Common myeloid progenitor, CD34-positive (primary cell): Measurements from ENCODE around the gene DSG1.

ENCODE experiments used
- CTCF ChIA-PET: fragments of 350-600 bp; sonication (Branson Sonifier 250); formaldehyde crosslinking; loops from one replicate; lab custom pipeline; 2021; ENCODE audit warnings: antibody characterized with exemption; lab: Charles Lee
- POLR2A ChIA-PET: fragments of 350-600 bp; sonication (Branson Sonifier 250); formaldehyde crosslinking; loops from one replicate; lab custom pipeline; 2021; ENCODE audit warnings: antibody characterized with exemption; lab: Charles Lee
- DNase-seq, 3 donors: peaks; one replicate each; pipeline versions ENCODE4 v3.0.0 to v3.0.0-alpha.2; 2013
- H3K27ac ChIP-seq, 2 experiments: 1 replicate in 1 of 2; 2 replicates in 1 of 2; pipeline ENCODE4 v1.7.0; 2013; ENCODE audit warnings: inconsistent platforms in 2 of 2, low read length in 2 of 2, mild to moderate bottlenecking in 2 of 2, low read depth in 1 of 2, moderate library complexity in 1 of 2; ENCODE audit not compliant: severe bottlenecking in 2 of 2, insufficient read depth in 1 of 2, poor library complexity in 1 of 2
- H3K27me3 ChIP-seq, 5 experiments: replicated peaks in 2 of 5; 1 replicate in 3 of 5; 2 replicates in 2 of 5; pipeline versions ENCODE4 v1.6.1 to v1.7.0; 2013; ENCODE audit warnings: low read length in 4 of 5, mild to moderate bottlenecking in 2 of 5, moderate library complexity in 2 of 5, inconsistent platforms in 1 of 5; ENCODE audit not compliant: insufficient read depth in 5 of 5, control insufficient read depth in 4 of 5
- H3K36me3 ChIP-seq, 4 experiments: 1 replicate in 2 of 4; 2 replicates in 2 of 4; pipeline versions ENCODE4 v1.6.1 to v1.7.0; 2013; ENCODE audit warnings: low read length in 3 of 4, control low read depth in 1 of 4, mild to moderate bottlenecking in 1 of 4; ENCODE audit not compliant: control insufficient read depth in 4 of 4, insufficient read depth in 4 of 4
- H3K4me1 ChIP-seq, 4 experiments: 1 replicate in 3 of 4; 2 replicates in 1 of 4; pipeline versions ENCODE4 v1.6.1 to v1.7.1; 2013; ENCODE audit warnings: low read length in 3 of 4, mild to moderate bottlenecking in 3 of 4, control low read depth in 1 of 4, inconsistent platforms in 1 of 4, moderate library complexity in 1 of 4; ENCODE audit not compliant: control insufficient read depth in 4 of 4, insufficient read depth in 4 of 4; ENCODE audit errors: control extremely low read depth in 1 of 4
- H3K4me3 ChIP-seq, 7 experiments: 1 replicate in 4 of 7; 2 replicates in 3 of 7; pipeline versions ENCODE4 v1.5.1 to v1.7.0; 2013; ENCODE audit warnings: mild to moderate bottlenecking in 7 of 7, low read length in 6 of 7, moderate library complexity in 6 of 7, inconsistent platforms in 2 of 7, low read depth in 2 of 7, control low read depth in 1 of 7; ENCODE audit not compliant: insufficient read depth in 4 of 7, control insufficient read depth in 1 of 7; ENCODE audit errors: extremely low read depth in 1 of 7
- H3K9me3 ChIP-seq, 5 experiments: 1 replicate in 4 of 5; 2 replicates in 1 of 5; pipeline versions ENCODE4 v1.6.1 to v1.7.1; 2013; ENCODE audit warnings: low read length in 4 of 5, mild to moderate bottlenecking in 2 of 5, inconsistent platforms in 1 of 5, low read depth in 1 of 5, moderate library complexity in 1 of 5; ENCODE audit not compliant: control insufficient read depth in 4 of 5, insufficient read depth in 2 of 5; ENCODE audit errors: control extremely low read depth in 1 of 5
- WGBS: methylation state at CpG from one replicate; pipeline ENCODE4 v1.1.5; 2013; ENCODE audit not compliant: insufficient coverage; 5-methylcytosine and 5-hydroxymethylcytosine counted together

The DSG1 gene

DNA sequence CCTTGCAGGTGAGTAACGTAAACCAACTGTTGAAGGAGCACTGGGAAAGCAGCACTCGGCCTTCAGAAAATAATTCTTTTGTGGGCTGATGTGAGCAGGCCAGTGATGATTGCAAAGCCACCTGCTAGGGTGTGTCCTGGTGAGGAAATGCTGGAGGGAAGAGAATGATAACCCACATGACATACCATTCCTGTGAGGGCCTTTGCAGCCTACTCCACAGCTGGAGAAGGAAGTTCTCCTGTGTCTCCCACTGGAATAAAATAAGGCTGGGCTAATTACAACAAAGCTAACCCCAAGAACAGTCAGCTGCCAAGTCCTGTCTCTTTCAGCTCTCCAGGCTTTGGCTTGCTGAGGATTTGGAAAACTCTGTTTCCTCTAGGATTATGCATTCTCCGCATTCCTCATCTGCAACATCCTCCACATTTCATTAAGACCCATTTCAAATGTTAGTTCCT lies 16.7 kb upstream of the DSG1 start:
- Histone ChIP-seq H3K4me1 (no peaks in the 10 kb centered on the region), H3K4me3 (no peak overlapping the region), H3K36me3 (no peaks in the 10 kb centered on the region), H3K27me3 (no peaks in the 10 kb centered on the region), H3K27ac (no peak overlapping the region), H3K9me3 (no peaks in the 10 kb centered on the region)
- CTCF ChIA-PET, result no interaction called here
- WGBS, result 82% methylated on average over 3 of the region's 3 CpGs
- POLR2A ChIA-PET, result no interaction called here
- no peak for DNase-seq

DNA sequence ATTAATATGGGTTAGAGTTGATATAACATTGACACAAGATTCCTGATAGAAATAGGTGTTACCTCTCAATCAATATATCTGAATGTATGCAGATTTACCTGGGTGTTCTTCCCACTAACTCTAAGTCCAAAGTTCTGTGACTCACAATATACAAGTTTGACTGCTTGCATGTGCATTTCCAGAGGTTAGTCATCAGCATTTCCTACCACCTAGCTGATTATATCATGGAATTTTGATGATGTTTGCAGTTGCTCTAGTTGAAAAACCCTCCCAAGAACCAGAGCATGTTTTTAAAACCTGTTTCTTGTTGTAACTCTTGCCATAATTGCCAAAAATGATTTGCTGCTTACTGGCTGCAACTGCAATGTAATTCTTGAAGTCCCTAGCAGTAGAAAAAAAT lies 15.0 kb upstream of the DSG1 start:
- POLR2A ChIA-PET, result no interaction called here
- Histone ChIP-seq H3K9me3 (no peaks in the 10 kb centered on the region), H3K27me3 (no peaks in the 10 kb centered on the region), H3K36me3 (no peaks in the 10 kb centered on the region), H3K4me1 (no peaks in the 10 kb centered on the region), H3K4me3 (no peak overlapping the region), H3K27ac (no peak overlapping the region)
- DNase-seq, result no peak
- CTCF ChIA-PET, result no interaction called here

- H3K9me3 ChIP-seq, result no peaks in the 10 kb centered on the region
- CTCF ChIA-PET, result no interaction called here
- H3K4me3 ChIP-seq, result no peak overlapping the region
- POLR2A ChIA-PET, result no interaction called here
- no peaks in the 10 kb centered on the region for H3K36me3 ChIP-seq
- no peak for DNase-seq
- no peaks in the 10 kb centered on the region for H3K27me3 ChIP-seq
- H3K27ac ChIP-seq, result no peak overlapping the region
- no peaks in the 10 kb centered on the region for H3K4me1 ChIP-seq
- 89% methylated on average over 1 of the region's 3 CpGs for WGBS
Observed at GRCh38 chr18:31303771-31304170, 14.2 kb upstream of the DSG1 start.

DNA sequence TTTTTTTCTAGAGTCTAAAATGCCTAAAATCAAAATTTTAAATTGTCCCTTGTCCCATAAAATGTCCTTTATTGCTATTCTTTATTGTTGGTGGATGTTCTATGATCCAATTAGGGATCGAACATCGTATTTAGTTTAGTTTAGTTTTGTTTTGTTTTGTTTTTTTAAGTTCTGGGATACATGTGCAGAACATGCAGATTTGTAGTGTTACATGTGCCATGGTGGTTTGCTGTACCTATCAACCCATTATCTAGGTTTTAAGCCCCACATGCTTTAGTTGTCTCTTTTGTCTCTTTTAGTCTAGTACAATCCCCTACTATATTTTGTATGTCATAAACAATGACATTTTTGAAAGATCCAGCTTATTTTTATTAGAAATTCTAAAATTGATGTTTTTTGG lies 8.8 kb upstream of the DSG1 start:
- POLR2A ChIA-PET, result no interaction called here
- Histone ChIP-seq H3K4me3 (no peak overlapping the region), H3K4me1 (no peaks in the 10 kb centered on the region), H3K9me3 (no peaks in the 10 kb centered on the region), H3K27ac (no peak overlapping the region), H3K36me3 (no peaks in the 10 kb centered on the region), H3K27me3 (no peaks in the 10 kb centered on the region)
- CTCF ChIA-PET, result no interaction called here
- DNase-seq, result no peak
- WGBS, result no CpG with 5 or more reads among the region's 2 CpGs

DNA sequence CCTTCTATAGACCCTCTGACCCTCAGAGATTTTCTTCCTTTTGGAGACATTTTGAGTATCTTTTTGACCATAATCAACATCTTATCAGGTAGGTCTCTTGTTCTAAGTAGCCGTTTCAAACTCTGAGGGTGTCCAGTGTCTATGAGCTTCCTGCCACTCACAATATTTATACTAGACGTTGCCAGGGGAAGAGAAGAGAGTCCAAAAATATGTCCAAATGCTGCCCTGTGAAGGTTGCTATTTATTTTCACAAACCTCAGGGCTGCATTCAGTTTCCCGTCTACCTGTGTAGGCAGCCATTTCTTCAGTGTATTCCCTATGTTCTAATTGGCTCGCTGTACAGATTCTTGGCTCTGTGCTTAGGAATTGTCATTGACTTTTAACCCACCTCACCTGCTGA lies 986 bp upstream of the DSG1 start:
- Histone ChIP-seq H3K36me3 (no peaks in the 10 kb centered on the region), H3K9me3 (no peaks in the 10 kb centered on the region), H3K4me1 (no peaks in the 10 kb centered on the region), H3K4me3 (no peak overlapping the region), H3K27ac (no peak overlapping the region), H3K27me3 (no peaks in the 10 kb centered on the region)
- no peak for DNase-seq
- ChIA-PET POLR2A (no interaction called here), CTCF (no interaction called here)
- WGBS, result 90% methylated on average over 3 of the region's 4 CpGs

DNA sequence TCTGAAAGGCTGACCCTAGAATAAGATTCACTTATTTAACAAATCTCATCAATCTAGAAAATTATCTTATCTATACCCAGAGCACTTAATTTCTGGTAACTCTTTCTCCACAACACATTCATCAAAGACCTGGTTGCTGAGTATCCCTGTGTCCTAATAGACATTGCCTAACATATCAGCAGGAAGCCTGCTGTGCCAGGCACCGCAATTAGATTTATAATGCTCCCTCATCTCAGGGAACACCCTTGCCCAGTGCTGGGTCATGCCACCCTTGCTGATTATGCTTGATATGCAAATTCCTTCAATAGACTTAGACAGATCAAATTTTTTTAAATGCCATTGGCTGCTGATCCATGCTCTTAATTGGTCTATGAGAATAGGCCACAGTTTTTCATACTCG lies 3.8 kb downstream of the DSG1 start:
- no peak for DNase-seq
- POLR2A ChIA-PET, result no interaction called here

DNA sequence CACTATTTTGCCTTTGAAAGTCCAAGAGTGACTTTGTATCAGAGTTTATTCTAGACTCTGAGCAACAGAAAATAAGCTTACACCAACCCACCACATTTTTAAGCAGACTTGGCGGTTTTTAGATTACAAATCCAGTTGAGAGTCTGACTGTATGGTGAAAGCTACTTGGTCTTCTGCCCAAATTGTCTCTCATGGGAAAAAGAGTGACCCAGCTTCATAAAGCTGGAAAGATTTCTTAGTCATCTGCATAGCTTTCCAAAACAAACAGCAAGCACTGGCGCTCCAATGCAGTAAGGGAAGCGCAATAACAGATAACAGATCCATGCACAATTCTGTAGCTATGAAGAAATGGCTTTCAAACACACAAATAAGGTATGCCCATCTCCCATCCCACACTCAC lies 7.1 kb downstream of the DSG1 start:
- WGBS, result no CpG with 5 or more reads among the region's 3 CpGs
- Histone ChIP-seq H3K4me1 (no peaks in the 10 kb centered on the region), H3K4me3 (no peak overlapping the region), H3K36me3 (no peaks in the 10 kb centered on the region), H3K27me3 (peaks cover 0 to under 1% (median 0%) of the 10 kb centered on the region in 5 experiments), H3K27ac (no peak overlapping the region), H3K9me3 (peaks cover 0 to 1% (median 0%) of the 10 kb centered on the region in 5 experiments)
- ChIA-PET POLR2A (no interaction called here), CTCF (no interaction called here)
- no peak for DNase-seq

More for the DNA sequence above, 3.8 kb downstream of the DSG1 start:
- CTCF ChIA-PET, result no interaction called here
- H3K36me3 ChIP-seq, result no peaks in the 10 kb centered on the region
- H3K4me1 ChIP-seq, result no peaks in the 10 kb centered on the region
- 94% methylated on average over 2 of the region's 2 CpGs for WGBS
- H3K9me3 ChIP-seq, result no peaks in the 10 kb centered on the region
- no peak overlapping the region for H3K27ac ChIP-seq
- H3K27me3 ChIP-seq, result no peaks in the 10 kb centered on the region
- H3K4me3 ChIP-seq, result no peak overlapping the region
